PC-3 (cell line): ENCODE results near the gene TFEB. TPM values are rescaled to one million over a fixed set of nuclear protein-coding genes. Genes with fewer than 3 reads are reported as not detected.

ENCODE experiments used
- ATAC-seq: fragments of 200-7000 bp; cut with Tn5 transposase; 2 replicates; pipeline ENCODE4 v1.9.1; 2020; ENCODE audit warnings: mild to moderate bottlenecking, moderate library complexity
- BruUV-seq: library from RNA; stranded (reverse); fragments of 400-500 nt; replicated peaks from 2 replicates; lab custom pipeline; 2021; lab: Mats Ljungman, UMichigan
- CTCF ChIA-PET: fragments of 300-600 bp; sonication (Branson Sonifier 250); formaldehyde crosslinking; loops from one replicate; lab custom pipeline; 2022; ENCODE audit warnings: antibody characterized with exemption; lab: Charles Lee
- POLR2A ChIA-PET: fragments of 300-600 bp; sonication (Branson Sonifier 250); formaldehyde crosslinking; loops from one replicate; lab custom pipeline; 2022; ENCODE audit warnings: antibody characterized with exemption; ENCODE audit not compliant: unreplicated experiment; lab: Charles Lee
- DNase-seq: peaks from one replicate; pipeline ENCODE4 v3.0.0-alpha.2; 2015
- H2AFZ ChIP-seq: fragments of 300-600 bp; sonication (generic); 2 replicates; pipeline ENCODE4 v1.6.0; 2016; ENCODE audit warnings: antibody characterized with exemption, low read length
- H3F3A ChIP-seq: fragments of 300-600 bp; sonication (generic); one replicate; pipeline ENCODE4 v1.6.0; 2017; ENCODE audit warnings: antibody characterized with exemption, low read length, control low read depth, mild to moderate bottlenecking; ENCODE audit not compliant: unreplicated experiment
- H3K27ac ChIP-seq: fragments of 300-600 bp; sonication (generic); 2 replicates; pipeline ENCODE4 v1.5.1; 2016; ENCODE audit warnings: mild to moderate bottlenecking, low read length
- H3K27me3 ChIP-seq: fragments of 300-600 bp; sonication (generic); 2 replicates; pipeline ENCODE4 v1.6.1; 2016; ENCODE audit warnings: low read length, mixed read lengths
- H3K36me3 ChIP-seq: fragments of 300-600 bp; sonication (generic); 2 replicates; pipeline ENCODE4 v1.6.1; 2016; ENCODE audit warnings: low read depth, mixed run types, low read length, mixed read lengths
- H3K4me1 ChIP-seq: fragments of 300-600 bp; sonication (generic); 2 replicates; pipeline ENCODE4 v1.5.1; 2016; ENCODE audit warnings: low read length; ENCODE audit not compliant: insufficient read depth
- H3K4me2 ChIP-seq: fragments of 300-600 bp; sonication (generic); 2 replicates; pipeline ENCODE4 v1.6.0; 2016; ENCODE audit warnings: low read length
- H3K4me3 ChIP-seq: fragments of 300-600 bp; sonication (generic); 2 replicates; pipeline ENCODE4 v1.5.1; 2016; ENCODE audit warnings: mild to moderate bottlenecking, low read length, mixed read lengths
- H3K79me2 ChIP-seq: fragments of 300-600 bp; sonication (generic); 2 replicates; pipeline ENCODE4 v1.6.1; 2017; ENCODE audit warnings: low read length, mixed read lengths
- H3K9ac ChIP-seq: fragments of 300-600 bp; sonication (generic); 2 replicates; pipeline ENCODE4 v1.6.0; 2016; ENCODE audit warnings: mild to moderate bottlenecking, low read length
- H3K9me2 ChIP-seq: fragments of 300-600 bp; sonication (generic); replicated peaks from 2 replicates; pipeline ENCODE4 v1.6.1; 2016; ENCODE audit warnings: mixed run types, low read length, mixed read lengths
- H3K9me3 ChIP-seq: fragments of 300-600 bp; sonication (generic); 2 replicates; pipeline ENCODE4 v1.6.1; 2016; ENCODE audit warnings: low read length, mixed read lengths
- H4K20me1 ChIP-seq: fragments of 300-600 bp; sonication (generic); 2 replicates; pipeline ENCODE4 v1.6.1; 2016; ENCODE audit warnings: low read length, mixed read lengths
- EZH2 ChIP-seq: fragments of 300-600 bp; sonication (generic); IDR thresholded peaks from one replicate; pipeline ENCODE4 v1.6.1; 2017; ENCODE audit warnings: antibody characterized with exemption, mild to moderate bottlenecking, low read length; ENCODE audit not compliant: unreplicated experiment
- EZH2phosphoT487 ChIP-seq: fragments of 300-600 bp; sonication (generic); IDR thresholded peaks from 2 replicates; pipeline ENCODE4 v1.6.1; 2018; ENCODE audit warnings: mild to moderate bottlenecking, antibody characterized with exemption, low read length, borderline replicate concordance
- intact Hi-C: fragments of 100-400 bp; cut with micrococcal nuclease; formaldehyde crosslinking; loops from 2 replicates; pipeline ENCODE4 v1.9.0; 2023
- total RNA-seq: library from RNA; depleted of rRNA; stranded (reverse); fragments of >200 nt; gene quantifications from 2 replicates; pipeline ENCODE4 v1.2.3, GENCODE V29; 2014
- TF ChIP-seq, protein P1 (sequence below): fragments of 300-600 bp; sonication (generic); conservative IDR thresholded peaks from 2 replicates; pipeline ENCODE4 v1.5.1; 2017; ENCODE audit warnings: antibody characterized with exemption, low read depth, mild to moderate bottlenecking, low read length

Gene TFEB
- total RNA-seq, 1 experiment from 2014 or later, result 4.2 TPM

GRCh38 chr6:41641352-41641925, 94.0 kb downstream of the TFEB start:
- no peak overlapping the region for H3K4me2 ChIP-seq

GRCh38 chr6:41640426-41640825, 95.0 kb downstream of the TFEB start:
- H3K79me2 ChIP-seq, result peaks cover 19% of the 10 kb centered on the region
- no peak for ATAC-seq
- intact Hi-C loops, result no loop called here

More at GRCh38 chr6:41641352-41641925, 94.0 kb downstream of the TFEB start:
- Histone ChIP-seq H3K9me3 (no peaks in the 10 kb centered on the region), H3K4me3 (no peak overlapping the region), H3K36me3 (no peaks in the 10 kb centered on the region), H3K27ac (no peak overlapping the region), H3K9me2 (no peaks in the 10 kb centered on the region), H3F3A (no peaks in the 10 kb centered on the region), H3K9ac (no peak overlapping the region), H3K79me2 (peaks cover 19% of the 10 kb centered on the region), H2AFZ (no peak overlapping the region), H4K20me1 (no peaks in the 10 kb centered on the region), H3K27me3 (no peaks in the 10 kb centered on the region), H3K4me1 (peaks cover 2% of the 10 kb centered on the region)
- ChIA-PET CTCF (no interaction called here), POLR2A (no interaction called here)
- no TSS peak for BruUV-seq
- DNase-seq (no peak), ATAC-seq (no peak)
- intact Hi-C loops, result no loop called here
- TF ChIP-seq EZH2, result no peak
- TF ChIP-seq, protein P1, sequence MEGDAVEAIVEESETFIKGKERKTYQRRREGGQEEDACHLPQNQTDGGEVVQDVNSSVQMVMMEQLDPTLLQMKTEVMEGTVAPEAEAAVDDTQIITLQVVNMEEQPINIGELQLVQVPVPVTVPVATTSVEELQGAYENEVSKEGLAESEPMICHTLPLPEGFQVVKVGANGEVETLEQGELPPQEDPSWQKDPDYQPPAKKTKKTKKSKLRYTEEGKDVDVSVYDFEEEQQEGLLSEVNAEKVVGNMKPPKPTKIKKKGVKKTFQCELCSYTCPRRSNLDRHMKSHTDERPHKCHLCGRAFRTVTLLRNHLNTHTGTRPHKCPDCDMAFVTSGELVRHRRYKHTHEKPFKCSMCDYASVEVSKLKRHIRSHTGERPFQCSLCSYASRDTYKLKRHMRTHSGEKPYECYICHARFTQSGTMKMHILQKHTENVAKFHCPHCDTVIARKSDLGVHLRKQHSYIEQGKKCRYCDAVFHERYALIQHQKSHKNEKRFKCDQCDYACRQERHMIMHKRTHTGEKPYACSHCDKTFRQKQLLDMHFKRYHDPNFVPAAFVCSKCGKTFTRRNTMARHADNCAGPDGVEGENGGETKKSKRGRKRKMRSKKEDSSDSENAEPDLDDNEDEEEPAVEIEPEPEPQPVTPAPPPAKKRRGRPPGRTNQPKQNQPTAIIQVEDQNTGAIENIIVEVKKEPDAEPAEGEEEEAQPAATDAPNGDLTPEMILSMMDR, result no peak

GRCh38 chr6:41639809-41640371, 95.5 kb downstream of the TFEB start:
- CTCF ChIA-PET, result no interaction called here
- ATAC-seq, result no peak
- TF ChIP-seq, protein P1, result no peak
- TF ChIP-seq EZH2 (no peak), EZH2phosphoT487 (no peak)
- H3K27me3 ChIP-seq, result no peaks in the 10 kb centered on the region
- H3K4me3 ChIP-seq, result no peak overlapping the region
- peaks cover 19% of the 10 kb centered on the region for H3K79me2 ChIP-seq
- H3K9me2 ChIP-seq, result no peaks in the 10 kb centered on the region
- no peaks in the 10 kb centered on the region for H3K9me3 ChIP-seq
- H4K20me1 ChIP-seq, result no peaks in the 10 kb centered on the region
- POLR2A ChIA-PET, result no interaction called here
- no peak for DNase-seq
- no peak overlapping the region for H3K4me2 ChIP-seq
- no TSS peak for BruUV-seq
- H3K9ac ChIP-seq, result no peak overlapping the region
- intact Hi-C loops, result no loop called here
- no peak overlapping the region for H3K27ac ChIP-seq
- H2AFZ ChIP-seq, result no peak overlapping the region
- H3F3A ChIP-seq, result no peaks in the 10 kb centered on the region
- peaks cover 7% of the 10 kb centered on the region for H3K4me1 ChIP-seq
- no peaks in the 10 kb centered on the region for H3K36me3 ChIP-seq

More at GRCh38 chr6:41640426-41640825, 95.0 kb downstream of the TFEB start:
- Histone ChIP-seq H2AFZ (no peak overlapping the region), H4K20me1 (no peaks in the 10 kb centered on the region), H3K36me3 (no peaks in the 10 kb centered on the region), H3K9me2 (no peaks in the 10 kb centered on the region), H3K27me3 (no peaks in the 10 kb centered on the region), H3K27ac (no peak overlapping the region), H3K9me3 (no peaks in the 10 kb centered on the region), H3K4me2 (no peak overlapping the region), H3K4me1 (peaks cover 7% of the 10 kb centered on the region), H3K4me3 (no peak overlapping the region), H3F3A (no peaks in the 10 kb centered on the region), H3K9ac (no peak overlapping the region)
- TF ChIP-seq EZH2phosphoT487 (no peak), EZH2 (no peak)
- TF ChIP-seq, protein P1, result no peak
- POLR2A ChIA-PET, result no interaction called here
- BruUV-seq, result no TSS peak
- DNase-seq, result no peak
- CTCF ChIA-PET, result no interaction called here
